Sigmoid colon (tissue), 7 donors: ENCODE measurements around the gene MRPL51. TPM values are rescaled to one million over a fixed set of nuclear protein-coding genes. Genes with fewer than 3 reads are reported as not detected.

Experiments used
- DNase-seq: peaks from one replicate; pipeline ENCODE4 v3.0.0-alpha.2; 2019
- H3K27ac ChIP-seq, 4 donors: fragments of 200-600 bp; sonication (generic); one replicate each; pipeline ENCODE4 v1.5.1; 2016 to 2019; ENCODE audit warnings: mild to moderate bottlenecking in 1 of 4
- H3K27me3 ChIP-seq, 3 donors: fragments of 200-600 bp; sonication (generic); one replicate each; pipeline ENCODE4 v1.5.1; 2019; ENCODE audit warnings: mild to moderate bottlenecking in 1 of 3
- H3K36me3 ChIP-seq, 4 donors: fragments of 200-600 bp; sonication (generic); one replicate each; pipeline ENCODE4 v1.5.1; 2016 to 2019
- H3K4me1 ChIP-seq, 4 donors: fragments of 200-600 bp; sonication (generic); one replicate each; pipeline ENCODE4 v1.5.1; 2017 to 2019
- H3K4me3 ChIP-seq, 4 donors: fragments of 200-600 bp; sonication (generic); one replicate each; pipeline ENCODE4 v1.5.1; 2017 to 2019; ENCODE audit warnings: mild to moderate bottlenecking in 2 of 4, moderate library complexity in 1 of 4
- H3K9me3 ChIP-seq, 4 donors: fragments of 200-600 bp in 3 of 4; sonication (generic) in 3 of 4; one replicate each; pipeline versions ENCODE4 v1.5.1 to v1.6.1; 2013 to 2019
- EP300 ChIP-seq, 4 donors: sonication (generic); formaldehyde crosslinking; IDR thresholded peaks; one replicate each; pipeline ENCODE4 v1.6.1; 2017; ENCODE audit warnings: antibody characterized with exemption in 4 of 4
- POLR2A ChIP-seq, 2 donors: fragments of 450-650 bp; IDR thresholded peaks; one replicate each; pipeline ENCODE4 v1.6.1; 2016; ENCODE audit warnings: antibody characterized with exemption in 2 of 2, mild to moderate bottlenecking in 2 of 2, moderate library complexity in 2 of 2
- POLR2AphosphoS5 ChIP-seq, 4 donors: sonication (generic); formaldehyde crosslinking; IDR thresholded peaks; one replicate each; pipeline ENCODE4 v1.6.1; 2017; ENCODE audit warnings: antibody characterized with exemption in 4 of 4
- WGBS, 2 donors: extraction: QIAGEN DNeasy Blood & Tissue Kit; methylation state at CpG; one replicate each; pipeline ENCODE4 v1.1.7; 2013; 5-methylcytosine and 5-hydroxymethylcytosine counted together
- intact Hi-C: fragments of 100-400 bp; cut with DNase I; formaldehyde crosslinking; loops from one replicate; pipeline ENCODE4 v1.15.1; 2023
- polyA plus RNA-seq, 3 donors: library from polyadenylated mRNA; stranded (reverse); fragments of 200-250 nt; gene quantifications; one replicate each; pipeline ENCODE4 v1.2.3, GENCODE V29; 2013
- total RNA-seq, 4 donors: library from RNA; depleted of rRNA; stranded (reverse); fragments of >200 nt; gene quantifications; one replicate each; pipeline ENCODE4 v1.1.0, GENCODE V29; 2016
- TF ChIP-seq, protein P1 (sequence below), 4 experiments: fragments of 450-650 bp in 3 of 4; fragments of 200-600 bp in 1 of 4; IDR thresholded peaks; one replicate each; pipeline ENCODE4 v1.5.1; 2016 to 2019; ENCODE audit warnings: antibody characterized with exemption in 4 of 4, mild to moderate bottlenecking in 3 of 4, moderate library complexity in 2 of 4
- donor health status: healthy with polysubstance abuse.
- donor health status: Bipolar disorder and iron deficiency.
- donor health status: healthy.

Gene MRPL51
- total and polyA plus RNA-seq, 7 donors = 52.9 to 142 (median 113) TPM

DNA sequence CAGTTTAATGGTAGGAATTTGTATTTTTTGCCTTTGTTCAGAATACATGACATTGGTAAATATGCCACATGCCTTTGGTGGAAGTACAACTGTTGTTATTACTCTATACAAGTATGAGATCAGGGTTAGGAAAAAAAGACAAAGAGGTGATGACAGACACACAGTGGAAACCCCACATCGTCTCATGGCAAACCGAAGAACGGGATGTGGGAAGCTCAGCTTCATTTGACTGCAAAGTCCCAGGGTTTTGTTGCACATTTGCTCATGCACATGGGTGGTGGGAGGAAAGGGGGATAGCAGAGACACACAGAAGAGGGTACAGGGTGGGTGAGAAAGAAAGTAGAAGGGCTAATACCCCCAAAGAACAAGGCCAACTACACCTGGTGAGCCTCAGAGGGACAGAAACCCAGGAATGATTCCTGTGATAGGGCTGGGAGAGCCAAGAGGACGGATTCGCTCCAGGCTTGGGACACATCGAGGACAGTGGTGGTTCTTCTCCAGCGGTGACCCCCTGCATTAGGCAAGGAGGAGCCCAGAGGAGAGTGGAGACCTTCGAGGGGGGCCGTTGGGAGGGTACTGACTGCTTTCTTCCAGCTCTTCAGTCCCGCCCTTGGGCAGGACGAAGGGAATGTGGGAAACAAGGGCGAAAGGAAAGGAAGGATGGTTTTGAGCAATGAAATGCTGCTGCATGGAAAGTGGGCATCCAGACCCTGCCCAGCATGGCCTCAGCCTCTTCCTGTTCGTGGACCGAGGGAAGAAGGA, 30.6 kb downstream of the MRPL51 start:
- Histone ChIP-seq H3K36me3 (peaks cover 50 to 89% (median 58%) of the 10 kb centered on the region in 4 donors), H3K27me3 (no peaks in the 10 kb centered on the region), H3K9me3 (no peaks in the 10 kb centered on the region), H3K27ac (peak overlapping the region in 3 of 4 donors; percentile 39 to 48 (median 44)), H3K4me3 (no peak overlapping the region), H3K4me1 (peaks cover 0 to 13% (median 4%) of the 10 kb centered on the region in 4 donors)
- WGBS, 2 donors = 85 to 89% methylated on average over 14 of the region's 14 CpGs
- TF ChIP-seq POLR2AphosphoS5 (IDR thresholded peaks at IDR 0.05) = no peak
- no peak for TF ChIP-seq POLR2A (IDR thresholded peaks at IDR 0.05)
- TF ChIP-seq, protein P1, sequence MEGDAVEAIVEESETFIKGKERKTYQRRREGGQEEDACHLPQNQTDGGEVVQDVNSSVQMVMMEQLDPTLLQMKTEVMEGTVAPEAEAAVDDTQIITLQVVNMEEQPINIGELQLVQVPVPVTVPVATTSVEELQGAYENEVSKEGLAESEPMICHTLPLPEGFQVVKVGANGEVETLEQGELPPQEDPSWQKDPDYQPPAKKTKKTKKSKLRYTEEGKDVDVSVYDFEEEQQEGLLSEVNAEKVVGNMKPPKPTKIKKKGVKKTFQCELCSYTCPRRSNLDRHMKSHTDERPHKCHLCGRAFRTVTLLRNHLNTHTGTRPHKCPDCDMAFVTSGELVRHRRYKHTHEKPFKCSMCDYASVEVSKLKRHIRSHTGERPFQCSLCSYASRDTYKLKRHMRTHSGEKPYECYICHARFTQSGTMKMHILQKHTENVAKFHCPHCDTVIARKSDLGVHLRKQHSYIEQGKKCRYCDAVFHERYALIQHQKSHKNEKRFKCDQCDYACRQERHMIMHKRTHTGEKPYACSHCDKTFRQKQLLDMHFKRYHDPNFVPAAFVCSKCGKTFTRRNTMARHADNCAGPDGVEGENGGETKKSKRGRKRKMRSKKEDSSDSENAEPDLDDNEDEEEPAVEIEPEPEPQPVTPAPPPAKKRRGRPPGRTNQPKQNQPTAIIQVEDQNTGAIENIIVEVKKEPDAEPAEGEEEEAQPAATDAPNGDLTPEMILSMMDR (IDR thresholded peaks at IDR 0.05) = no peak
- no peak for TF ChIP-seq EP300 (IDR thresholded peaks at IDR 0.05)
- intact Hi-C loops = no loop called here
- DNase-seq = no peak

DNA sequence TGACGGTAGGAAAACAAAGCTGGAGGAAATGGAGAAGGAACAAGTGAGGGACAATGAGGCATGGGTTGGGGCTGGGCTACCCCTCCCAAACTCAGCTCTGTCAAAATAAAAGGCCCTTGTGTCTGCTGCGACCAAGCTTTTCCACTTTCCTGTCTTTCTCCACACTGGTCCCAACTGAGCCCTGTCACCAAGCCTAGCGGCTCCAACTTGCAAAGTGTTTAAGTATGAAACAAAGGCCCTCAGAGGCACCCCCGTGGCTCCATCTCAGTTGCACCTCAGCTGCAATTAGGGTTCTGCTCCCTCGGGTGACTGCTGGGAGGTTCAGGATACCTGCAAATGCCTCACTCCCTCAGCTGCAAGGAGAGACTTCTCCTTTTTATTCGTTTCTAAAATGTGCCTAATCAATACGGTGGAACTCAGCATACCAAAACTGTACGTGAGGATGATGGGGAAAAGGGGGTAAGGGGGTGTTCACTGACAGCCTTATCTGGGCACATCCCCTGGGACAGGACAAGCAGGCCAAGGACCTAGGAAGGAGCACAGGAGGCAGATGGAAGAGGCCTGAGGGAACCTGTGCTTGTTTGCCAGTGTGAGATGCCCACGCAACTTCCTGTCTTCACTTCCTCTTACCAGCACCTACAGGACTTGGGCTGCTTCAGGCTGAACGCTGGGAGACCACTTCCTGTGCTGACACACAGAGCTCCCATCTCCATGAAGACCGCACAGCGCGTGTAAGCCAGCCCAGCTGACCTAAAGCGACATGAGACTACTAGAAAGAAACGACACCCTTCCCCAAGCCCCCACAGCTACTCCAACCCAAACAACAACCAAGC, 31.4 kb downstream of the MRPL51 start:
- WGBS, 2 donors = 44 to 83% methylated on average over 15 of the region's 15 CpGs
- peak; percentile 79 for DNase-seq
- intact Hi-C loops = no loop called here
- Histone ChIP-seq H3K9me3 (no peaks in the 10 kb centered on the region), H3K4me3 (no peak overlapping the region), H3K36me3 (peaks cover 52 to 96% (median 66%) of the 10 kb centered on the region in 4 donors), H3K27ac (peak overlapping the region in 3 of 4 donors; percentile 39 to 48 (median 44)), H3K4me1 (peaks cover 0 to 12% (median 4%) of the 10 kb centered on the region in 4 donors), H3K27me3 (no peaks in the 10 kb centered on the region)
- TF ChIP-seq POLR2AphosphoS5 (IDR thresholded peaks at IDR 0.05) (no peak), POLR2A (IDR thresholded peaks at IDR 0.05) (no peak), EP300 (IDR thresholded peaks at IDR 0.05) (no peak)
- TF ChIP-seq, protein P1 (IDR thresholded peaks at IDR 0.05) = no peak

DNA sequence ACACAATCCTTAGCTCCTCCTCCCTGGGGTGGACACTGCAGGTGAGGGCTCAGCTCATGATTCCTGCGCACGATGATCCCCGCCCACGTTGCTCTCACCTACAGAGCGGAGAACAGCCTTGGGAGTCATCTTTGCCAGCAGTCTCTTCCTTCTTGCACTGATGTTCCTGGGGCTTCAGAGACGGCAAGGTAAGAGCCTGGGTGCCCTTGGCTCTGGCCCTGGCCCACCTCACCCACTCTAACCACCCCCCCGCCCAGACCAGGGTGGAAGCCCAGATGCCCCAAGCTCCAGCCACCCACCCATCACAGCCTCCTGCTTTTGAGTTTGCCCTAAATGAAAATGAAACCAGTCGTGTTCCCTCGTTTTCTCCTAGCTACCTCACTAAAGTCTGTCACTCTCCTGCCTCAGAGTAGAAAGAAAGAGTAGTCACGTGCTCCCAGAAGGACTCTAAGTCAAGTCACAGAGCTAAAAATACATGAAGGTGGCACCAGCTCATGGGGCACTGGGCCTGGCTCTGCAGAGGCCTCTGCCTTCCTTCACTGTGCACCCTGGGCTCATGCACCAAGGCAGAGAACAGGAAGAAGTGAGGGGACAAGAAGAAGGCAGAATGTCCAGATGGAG, 32.2 kb downstream of the MRPL51 start:
- no peak for DNase-seq
- TF ChIP-seq EP300 (IDR thresholded peaks at IDR 0.05) (no peak), POLR2A (IDR thresholded peaks at IDR 0.05) (no peak), POLR2AphosphoS5 (IDR thresholded peaks at IDR 0.05) (no peak)
- TF ChIP-seq, protein P1 (IDR thresholded peaks at IDR 0.05) = no peak
- H3K9me3 ChIP-seq = no peaks in the 10 kb centered on the region
- H3K4me3 ChIP-seq = no peak overlapping the region
- WGBS, 2 donors = 62 to 79% methylated on average over 10 of the region's 10 CpGs
- H3K4me1 ChIP-seq = peaks cover 0 to 9% (median 2%) of the 10 kb centered on the region in 4 donors
- H3K27me3 ChIP-seq = no peaks in the 10 kb centered on the region
- H3K27ac ChIP-seq = peak overlapping the region in 3 of 4 donors; percentile 39 to 48 (median 44)
- peaks cover 52 to 90% (median 67%) of the 10 kb centered on the region in 4 donors for H3K36me3 ChIP-seq
- intact Hi-C loops = no loop called here

DNA sequence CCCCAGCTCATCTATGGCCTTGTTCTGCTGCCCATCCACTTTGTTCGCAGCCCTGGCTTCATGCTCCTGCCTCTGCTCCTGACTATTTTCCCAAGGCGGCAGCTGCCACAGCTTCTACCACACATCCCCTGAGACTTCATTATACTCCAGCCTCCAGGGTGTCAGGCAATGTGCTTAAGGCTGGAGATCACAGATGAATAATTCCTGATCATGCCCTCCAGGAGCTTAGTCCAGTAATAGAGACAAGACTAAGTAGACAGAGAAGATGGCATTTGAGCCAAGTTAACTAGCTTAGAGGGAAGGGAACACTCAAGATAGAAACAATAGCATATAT, 34.1 kb downstream of the MRPL51 start:
- intact Hi-C loops = no loop called here
- peaks cover 41 to 82% (median 64%) of the 10 kb centered on the region in 4 donors for H3K36me3 ChIP-seq
- H3K4me3 ChIP-seq = no peak overlapping the region
- H3K27me3 ChIP-seq = no peaks in the 10 kb centered on the region
- no peak overlapping the region for H3K27ac ChIP-seq
- no peaks in the 10 kb centered on the region for H3K9me3 ChIP-seq
- 96 to 98% methylated on average over 2 of the region's 2 CpGs for WGBS, 2 donors
- H3K4me1 ChIP-seq = peaks cover 0 to 6% (median 0%) of the 10 kb centered on the region in 4 donors
- TF ChIP-seq POLR2A (IDR thresholded peaks at IDR 0.05) (no peak), EP300 (IDR thresholded peaks at IDR 0.05) (no peak), POLR2AphosphoS5 (IDR thresholded peaks at IDR 0.05) (no peak)
- TF ChIP-seq, protein P1 (IDR thresholded peaks at IDR 0.05) = no peak
- no peak for DNase-seq
